Suprapubic skin (tissue), 4 donors: ENCODE results near the gene CFAP77. TPM values are rescaled to one million over a fixed set of nuclear protein-coding genes. Genes with fewer than 3 reads are reported as not detected.

Source experiments
- DNase-seq, 2 donors: peaks; one replicate each; pipeline ENCODE4 v3.0.0-alpha.2; 2019; ENCODE audit warnings: low spot score in 2 of 2
- H3K27ac ChIP-seq: fragments of 200-600 bp; sonication (generic); one replicate; pipeline ENCODE4 v1.5.1; 2019
- H3K27me3 ChIP-seq: fragments of 200-600 bp; sonication (generic); one replicate; pipeline ENCODE4 v1.5.1; 2019
- H3K36me3 ChIP-seq: fragments of 200-600 bp; sonication (generic); one replicate; pipeline ENCODE4 v1.5.1; 2019
- H3K4me1 ChIP-seq: fragments of 200-600 bp; sonication (generic); one replicate; pipeline ENCODE4 v1.5.1; 2019
- H3K4me3 ChIP-seq: fragments of 200-600 bp; sonication (generic); one replicate; pipeline ENCODE4 v1.5.1; 2019; ENCODE audit warnings: mild to moderate bottlenecking
- H3K9me3 ChIP-seq: fragments of 200-600 bp; sonication (generic); one replicate; pipeline ENCODE4 v1.5.1; 2019
- CTCF ChIP-seq, 2 donors: fragments of 200-600 bp in 1 of 2; fragments of 450-650 bp in 1 of 2; sonication (generic) in 1 of 2; IDR thresholded peaks; one replicate each; pipeline ENCODE4 v1.5.1; 2016 to 2019; ENCODE audit warnings: antibody characterized with exemption in 2 of 2, mild to moderate bottlenecking in 1 of 2, moderate library complexity in 1 of 2
- EP300 ChIP-seq: sonication (generic); formaldehyde crosslinking; IDR thresholded peaks from one replicate; pipeline ENCODE4 v1.6.1; 2017; ENCODE audit warnings: antibody characterized with exemption
- POLR2A ChIP-seq, 2 donors: fragments of 450-650 bp; IDR thresholded peaks; one replicate each; pipeline ENCODE4 v1.6.1; 2017; ENCODE audit warnings: antibody characterized with exemption in 2 of 2, mild to moderate bottlenecking in 2 of 2, moderate library complexity in 2 of 2
- POLR2AphosphoS5 ChIP-seq, 3 donors: sonication (generic); formaldehyde crosslinking; IDR thresholded peaks; one replicate each; pipeline ENCODE4 v1.6.1; 2017; ENCODE audit warnings: antibody characterized with exemption in 3 of 3
- WGBS: methylation state at CpG from one replicate; pipeline ENCODE4 v1.1.5; 2018; 5-methylcytosine and 5-hydroxymethylcytosine counted together
- total RNA-seq, 4 donors: library from RNA; depleted of rRNA; stranded (reverse); fragments of >200 nt; gene quantifications; one replicate each; pipeline ENCODE4 v1.1.0, GENCODE V29; 2016

CFAP77 gene
- total RNA-seq, 4 donors from 2014 or later = 1.0 TPM; not detected in 3

GRCh38 chr9:132616725-132617124, 206.7 kb downstream of the CFAP77 start:
- Histone ChIP-seq H3K36me3 (peaks cover 80% of the 10 kb centered on the region), H3K4me1 (no peaks in the 10 kb centered on the region), H3K27ac (no peak overlapping the region), H3K9me3 (no peaks in the 10 kb centered on the region), H3K27me3 (no peaks in the 10 kb centered on the region), H3K4me3 (no peak overlapping the region)
- 95% methylated on average over 5 of the region's 5 CpGs for WGBS
- DNase-seq = no peak
- no peak for TF ChIP-seq EP300
- no peak for TF ChIP-seq POLR2AphosphoS5 (IDR thresholded peaks at IDR 0.05)
- TF ChIP-seq CTCF (IDR thresholded peaks at IDR 0.05) = no peak
- no peak for TF ChIP-seq POLR2A (IDR thresholded peaks at IDR 0.05)

DNA sequence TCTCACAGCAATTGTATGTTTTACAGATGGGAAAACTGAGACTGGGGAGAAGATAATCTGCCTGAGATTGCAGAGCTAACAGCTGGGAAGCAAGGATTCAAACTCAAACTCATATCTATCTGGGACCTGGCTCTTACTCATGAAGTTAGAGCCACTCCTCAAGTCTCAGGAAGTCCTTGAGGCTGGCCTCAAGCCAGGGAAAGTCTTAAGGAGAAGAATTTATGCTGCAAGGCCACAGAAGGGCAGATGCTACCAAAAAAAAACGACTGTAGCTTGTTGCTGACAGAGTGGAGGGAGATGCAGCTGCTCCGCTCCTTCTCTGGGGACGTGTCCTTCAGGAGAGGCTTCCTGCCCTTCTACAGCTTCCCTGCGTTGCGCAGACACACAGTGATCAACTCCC, 212.1 kb downstream of the CFAP77 start:
- Histone ChIP-seq H3K36me3 (peaks cover 63% of the 10 kb centered on the region), H3K4me3 (no peak overlapping the region), H3K27ac (no peak overlapping the region), H3K27me3 (no peaks in the 10 kb centered on the region), H3K4me1 (no peaks in the 10 kb centered on the region), H3K9me3 (no peaks in the 10 kb centered on the region)
- no peak for DNase-seq
- TF ChIP-seq EP300 = no peak
- no peak for TF ChIP-seq POLR2A (IDR thresholded peaks at IDR 0.05)
- TF ChIP-seq POLR2AphosphoS5 (IDR thresholded peaks at IDR 0.05) = no peak
- TF ChIP-seq CTCF (IDR thresholded peaks at IDR 0.05) = no peak
- 84% methylated on average over 5 of the region's 5 CpGs for WGBS

Other genes with a start within 250 kb of the CFAP77 start
- under 1 TPM; 0.08 to 0.80 (median 0.37) TPM for gene NTNG2, start 248.2 kb upstream of the CFAP77 start, total RNA-seq
- 10 to 100 TPM; 28.8 to 67.9 (median 39.7) TPM for gene SETX, start 55.2 kb upstream of the CFAP77 start, total RNA-seq
- gene TTF1, start 3.4 kb upstream of the CFAP77 start, total RNA-seq = 10 to 100 TPM in 1 of 4 donors, 1 to 10 TPM in 3; 7.7 to 19.7 (median 9.1) TPM
- gene BARHL1, start 172.4 kb downstream of the CFAP77 start, total RNA-seq = not detected